H1 (cell line): Measurements from ENCODE around the gene RPS25. TPM values are rescaled to one million over a fixed set of nuclear protein-coding genes. Genes with fewer than 3 reads are reported as not detected.

Source experiments
- CTCF ChIA-PET: fragments of 300-600 bp; sonication (Branson Sonifier 250); formaldehyde crosslinking; loops from one replicate; lab custom pipeline; 2021; ENCODE audit not compliant: partially characterized antibody; lab: Charles Lee
- POLR2A ChIA-PET: fragments of 300-600 bp; sonication (Branson Sonifier 250); formaldehyde crosslinking; loops from one replicate; lab custom pipeline; 2021; ENCODE audit warnings: inconsistent platforms; ENCODE audit not compliant: partially characterized antibody; lab: Charles Lee
- DNase-seq, 2 experiments: peaks; one replicate each; pipeline versions ENCODE4 v3.0.0 to v3.0.0-alpha.2; 2010 to 2022; ENCODE audit warnings: low spot score in 2 of 2, low read depth in 1 of 2, mixed read lengths in 1 of 2
- FAIRE-seq: peaks from 2 replicates; lab custom pipeline; 2011; peaks lifted over from hg19 to GRCh38; lab: Jason Lieb, UNC
- H2AFZ ChIP-seq: 2 replicates; pipeline ENCODE4 v1.8.1; 2012; ENCODE audit warnings: low read length, inconsistent platforms
- H2AK5ac ChIP-seq: 2 replicates; pipeline ENCODE4 v1.6.1; 2013; ENCODE audit warnings: low read depth, low read length
- H2BK120ac ChIP-seq: replicated peaks from 2 replicates; pipeline ENCODE3; 2013; ENCODE audit warnings: low read depth, low read length, inconsistent platforms
- H2BK12ac ChIP-seq: 2 replicates; pipeline ENCODE4 v1.6.1; 2013; ENCODE audit warnings: low read depth, low read length
- H2BK15ac ChIP-seq: 2 replicates; pipeline ENCODE4 v1.6.1; 2013; ENCODE audit warnings: low read length
- H2BK20ac ChIP-seq: 2 replicates; pipeline ENCODE4 v1.6.1; 2013; ENCODE audit warnings: low read length
- H2BK5ac ChIP-seq: 2 replicates; pipeline ENCODE4 v1.6.1; 2013; ENCODE audit warnings: low read depth, low read length
- H3K14ac ChIP-seq: 2 replicates; pipeline ENCODE4 v1.6.1; 2013; ENCODE audit warnings: inconsistent platforms; ENCODE audit not compliant: insufficient read length
- H3K18ac ChIP-seq: 2 replicates; pipeline ENCODE4 v1.6.1; 2013; ENCODE audit warnings: low read length; ENCODE audit errors: extremely low read depth
- H3K23ac ChIP-seq: 2 replicates; pipeline ENCODE4 v1.6.1; 2013; ENCODE audit warnings: inconsistent platforms; ENCODE audit not compliant: insufficient read length
- H3K23me2 ChIP-seq: 2 replicates; pipeline ENCODE4 v1.6.1; 2013; ENCODE audit warnings: low read depth, low read length
- H3K27ac ChIP-seq: 2 replicates; pipeline ENCODE4 v1.6.1; 2011; ENCODE audit warnings: low read depth, low read length, inconsistent platforms
- H3K27me3 ChIP-seq, 4 experiments: replicated peaks in 1 of 4; 1 replicate in 1 of 4; 2 replicates in 3 of 4; pipeline versions ENCODE4 v1.6.1 to v1.8.1; 2011 to 2013; ENCODE audit warnings: low read length in 3 of 4, mild to moderate bottlenecking in 3 of 4, inconsistent platforms in 2 of 4, mixed read lengths in 2 of 4, moderate library complexity in 1 of 4; ENCODE audit not compliant: control insufficient read depth in 3 of 4, insufficient read depth in 3 of 4; ENCODE audit errors: extremely low read depth in 1 of 4
- H3K36me3 ChIP-seq, 4 experiments: 2 replicates each; pipeline versions ENCODE4 v1.6.1 to v1.8.1; 2011 to 2013; ENCODE audit warnings: mild to moderate bottlenecking in 4 of 4, low read length in 3 of 4, moderate library complexity in 2 of 4, control low read depth in 1 of 4, inconsistent platforms in 1 of 4; ENCODE audit not compliant: insufficient read depth in 4 of 4, control insufficient read depth in 2 of 4
- H3K4ac ChIP-seq: replicated peaks from 2 replicates; pipeline ENCODE3; 2013; ENCODE audit warnings: low read length, low read depth, mixed read lengths, inconsistent platforms; ENCODE audit not compliant: insufficient read length
- H3K4me1 ChIP-seq, 4 experiments: replicated peaks in 1 of 4; 1 replicate in 1 of 4; 2 replicates in 3 of 4; pipeline versions ENCODE4 v1.6.1 to v1.8.1; 2011 to 2013; ENCODE audit warnings: low read length in 3 of 4, inconsistent platforms in 2 of 4, mixed read lengths in 1 of 4; ENCODE audit not compliant: insufficient read depth in 4 of 4, control insufficient read depth in 3 of 4
- H3K4me2 ChIP-seq, 2 experiments: 2 replicates each; pipeline versions ENCODE4 v1.6.1 to v1.8.1; 2011 to 2013; ENCODE audit warnings: low read depth in 2 of 2, low read length in 2 of 2, control low read depth in 1 of 2, inconsistent platforms in 1 of 2, mild to moderate bottlenecking in 1 of 2; ENCODE audit not compliant: insufficient read depth in 1 of 2
- H3K4me3 ChIP-seq, 4 experiments: fragments of 200-600, 300-600 bp in 1 of 4; sonication (generic), shearing (Covaris generic), sonication (Bioruptor Twin) in 1 of 4; 2 replicates each; pipeline versions ENCODE4 v1.5.1 to v1.8.1; 2011 to 2016; ENCODE audit warnings: low read length in 4 of 4, low read depth in 3 of 4, control low read depth in 2 of 4, inconsistent platforms in 2 of 4, mild to moderate bottlenecking in 2 of 4, mixed read lengths in 1 of 4, moderate library complexity in 1 of 4; ENCODE audit not compliant: insufficient read depth in 2 of 4; ENCODE audit errors: extremely low read depth in 1 of 4
- H3K56ac ChIP-seq: replicated peaks from 2 replicates; pipeline ENCODE3; 2013; ENCODE audit warnings: low read depth, mild to moderate bottlenecking, mixed read lengths, low read length, inconsistent platforms; ENCODE audit not compliant: insufficient read length
- H3K79me1 ChIP-seq: 2 replicates; pipeline ENCODE4 v1.6.1; 2013; ENCODE audit warnings: low read depth, low read length, control low read depth
- H3K79me2 ChIP-seq, 2 experiments: 2 replicates each; pipeline versions ENCODE4 v1.6.1 to v1.8.1; 2012 to 2013; ENCODE audit warnings: low read length in 2 of 2, mild to moderate bottlenecking in 2 of 2, inconsistent platforms in 1 of 2; ENCODE audit not compliant: insufficient read depth in 2 of 2, control insufficient read depth in 1 of 2
- H3K9ac ChIP-seq, 4 experiments: replicated peaks in 1 of 4; 1 replicate in 1 of 4; 2 replicates in 3 of 4; pipeline versions ENCODE4 v1.6.1 to v1.8.1; 2011 to 2013; ENCODE audit warnings: low read depth in 3 of 4, low read length in 3 of 4, control low read depth in 2 of 4, mild to moderate bottlenecking in 2 of 4, moderate library complexity in 2 of 4, inconsistent platforms in 1 of 4; ENCODE audit errors: extremely low read depth in 1 of 4
- H3K9me3 ChIP-seq, 2 experiments: 2 replicates each; pipeline versions ENCODE4 v1.6.1 to v1.8.1; 2012 to 2013; ENCODE audit warnings: mild to moderate bottlenecking in 2 of 2, moderate library complexity in 2 of 2, control low read depth in 1 of 2, inconsistent platforms in 1 of 2, low read depth in 1 of 2, low read length in 1 of 2, mixed read lengths in 1 of 2; ENCODE audit not compliant: insufficient read depth in 2 of 2
- H4K20me1 ChIP-seq, 2 experiments: replicated peaks in 1 of 2; 2 replicates each; pipeline versions ENCODE3 to v1.8.1; 2011 to 2013; ENCODE audit warnings: inconsistent platforms in 2 of 2, low read length in 2 of 2, mild to moderate bottlenecking in 1 of 2; ENCODE audit not compliant: insufficient read depth in 2 of 2, control insufficient read depth in 1 of 2
- H4K5ac ChIP-seq: 2 replicates; pipeline ENCODE4 v1.6.1; 2013; ENCODE audit warnings: low read length, low read depth, mixed read lengths, inconsistent platforms; ENCODE audit not compliant: insufficient read length
- H4K8ac ChIP-seq: 2 replicates; pipeline ENCODE4 v1.8.0; 2013; ENCODE audit warnings: mild to moderate bottlenecking, moderate library complexity, low read length, inconsistent platforms; ENCODE audit not compliant: insufficient read depth; ENCODE audit errors: extremely low read depth
- H4K91ac ChIP-seq: replicated peaks from 2 replicates; pipeline ENCODE3; 2013; ENCODE audit warnings: low read length, mixed read lengths, inconsistent platforms; ENCODE audit not compliant: insufficient read length
- CEBPB ChIP-seq: IDR thresholded peaks from 2 replicates; pipeline ENCODE4 v1.6.1; 2012; ENCODE audit warnings: low read depth, low read length
- CTBP2 ChIP-seq: IDR thresholded peaks from 2 replicates; pipeline ENCODE4 v1.7.0; 2011; ENCODE audit warnings: borderline replicate concordance, mild to moderate bottlenecking, moderate library complexity, mixed read lengths, low read length; ENCODE audit not compliant: insufficient read depth, insufficient read length
- YY1 ChIP-seq: IDR thresholded peaks from 2 replicates; pipeline ENCODE4 v1.6.1; 2011; ENCODE audit warnings: low read depth, mild to moderate bottlenecking, low read length
- WGBS, 2 experiments: shearing (Covaris generic) in 1 of 2; methylation state at CpG; one replicate each; pipeline versions ENCODE4 v1.1.6 to v1.1.7; 2013 to 2015; ENCODE audit warnings: low lambda C conversion rate in 2 of 2, mixed read lengths in 2 of 2, inconsistent platforms in 1 of 2, low coverage in 1 of 2, missing lambda C conversion rate in 1 of 2; ENCODE audit not compliant: insufficient replicate concordance in 2 of 2, insufficient coverage in 1 of 2, insufficient read length in 1 of 2; ENCODE audit errors: extremely low coverage in 1 of 2, missing lambda C conversion rate in 1 of 2; 5-methylcytosine and 5-hydroxymethylcytosine counted together
- polyA plus RNA-seq, 7 experiments: library from polyadenylated mRNA; depleted of rRNA in 3 of 7; stranded (reverse) in 5 of 7; unstranded in 2 of 7; fragments of >200 nt in 5 of 7; fragments of 200-250 nt in 2 of 7; gene quantifications; 1 replicate in 5 of 7; 2 replicates in 1 of 7; 4 replicates in 1 of 7; pipeline versions ENCODE4 v1.2.1 to v1.2.3, GENCODE V29; 2011 to 2013; ENCODE audit warnings: missing spikeins in 2 of 7, mixed read lengths in 2 of 7
- total RNA-seq: library from RNA; stranded (reverse); fragmentation: NEBNext Ultra II Directional; extraction: Animal tissue kit (Norgen Biotek cat#: 25700); gene quantifications from 2 replicates; pipeline ENCODE4 v1.2.1, GENCODE V29; 2021

The RPS25 gene
- total and polyA plus RNA-seq, 2 of the 8 experiments (the other 6 are each of a cell fraction or from before 2014, with no cell fraction given): 1,525 to 1,643 TPM

GRCh38 chr11:119041821-119042514 lies 23.8 kb upstream of the RPS25 start:
- ChIA-PET POLR2A (interaction anchor here (0.6 to 5.7 kb wide), 8 partner anchors 9 to 282 kb away, joined by 3 to 45 read pairs (median 8); partner anchors contain the start of genes HYOU1 and SLC37A4), CTCF (interaction anchor here (0.6 to 1.8 kb wide), 7 partner anchors 9 to 44 kb away, joined by 3 to 5 read pairs (median 3); no protein-coding TSS in a partner anchor)
- Histone ChIP-seq H2AFZ (no peak overlapping the region), H3K79me2 (no peaks in the 10 kb centered on the region), H2BK120ac (no peak overlapping the region), H3K36me3 (peaks cover 6 to 18% (median 13%) of the 10 kb centered on the region in 4 experiments; a peak in 7 of 8 replicates), H3K56ac (no peak overlapping the region), H3K27me3 (no peaks in the 10 kb centered on the region), H2BK5ac (no peak overlapping the region), H2BK12ac (no peak overlapping the region), H3K9ac (no peak overlapping the region), H3K4me1 (peaks cover 0 to 3% (median 2%) of the 10 kb centered on the region in 4 experiments; a peak in 3 of 7 replicates), H3K79me1 (no peaks in the 10 kb centered on the region), H2BK15ac (no peak overlapping the region)
- TF ChIP-seq CEBPB (no peak), CTBP2 (no peak), YY1 (no peak)
- TF ChIP-seq, all 59 proteins: peak for 0
- no peaks in the 10 kb centered on the region for H3K23me2 ChIP-seq
- H3K9me3 ChIP-seq: no peaks in the 10 kb centered on the region
- H3K14ac ChIP-seq: no peak overlapping the region
- H2AK5ac ChIP-seq: no peak overlapping the region
- no peak overlapping the region for H3K4me2 ChIP-seq
- H4K8ac ChIP-seq: no peak overlapping the region
- no peak overlapping the region for H3K27ac ChIP-seq
- H2BK20ac ChIP-seq: no peak overlapping the region
- H3K23ac ChIP-seq: no peak overlapping the region
- 87% methylated on average over 4 of the region's 4 CpGs; no CpG with 5 or more reads in 1 of the 2 experiments for WGBS, 2 experiments
- DNase-seq (no peak), FAIRE-seq (no peak)
- no peak overlapping the region for H4K91ac ChIP-seq
- peaks cover 0 to 4% of the 10 kb centered on the region in 2 experiments for H4K20me1 ChIP-seq
- no peak overlapping the region for H4K5ac ChIP-seq
- H3K18ac ChIP-seq: no peak overlapping the region
- H3K4ac ChIP-seq: no peak overlapping the region
- H3K4me3 ChIP-seq: no peak overlapping the region
